Metanephros (tissue), 1 donor: ENCODE data around the gene RWDD1. TPM values are rescaled to one million over a fixed set of nuclear protein-coding genes. Genes with fewer than 3 reads are reported as not detected.

Experiments used
- total RNA-seq: library from RNA; depleted of rRNA; stranded (reverse); fragments of >200 nt; gene quantifications from one replicate; pipeline ENCODE4 v1.2.3, GENCODE V29; 2014

RWDD1 gene
- 16.9 TPM for total RNA-seq

GRCh38 chr6:116570856-116571682 lies at the start of gene RWDD1:
Gene RWDD1 (plus strand): TSS chr6:116571504. CDS start chr6:116571583, 79 bp downstream.

GRCh38 chr6:116545651-116546050 lies 25.7 kb upstream of the RWDD1 start, which contains the start of gene TRAPPC3L:
Gene TRAPPC3L (minus strand): TSS chr6:116545684. CDS start chr6:116545514, 170 bp downstream.

GRCh38 chr6:116553451-116553850 lies 17.9 kb upstream of the RWDD1 start, which contains the start of gene CALHM4:
Gene CALHM4 (plus strand): TSS chr6:116553751. CDS start chr6:116553794, 43 bp downstream.

GRCh38 chr6:116615937-116616736 lies 44.8 kb downstream of the RWDD1 start, which contains the start of gene RSPH4A:
Gene RSPH4A (plus strand): TSS chr6:116616479. CDS start chr6:116616624, 145 bp downstream.

Other genes with a start within 250 kb of the RWDD1 start
- gene DSE, start 200.6 kb upstream of the RWDD1 start, total RNA-seq: 46.9 TPM
- gene CALHM6, start 110.1 kb upstream of the RWDD1 start, total RNA-seq: 4.2 TPM
- gene CALHM5, start 59.9 kb upstream of the RWDD1 start, total RNA-seq: 2.2 TPM
- gene TRAPPC3L, start 25.8 kb upstream of the RWDD1 start, total RNA-seq: 0.06 TPM
- gene CALHM4, start 17.8 kb upstream of the RWDD1 start, total RNA-seq: not detected
- 1.9 TPM for gene RSPH4A, start 45.0 kb downstream of the RWDD1 start, total RNA-seq
- gene ZUP1, start 97.3 kb downstream of the RWDD1 start, total RNA-seq: 12.3 TPM
- gene KPNA5, start 109.7 kb downstream of the RWDD1 start, total RNA-seq: 21.1 TPM
- 13.5 TPM for gene FAM162B, start 194.2 kb downstream of the RWDD1 start, total RNA-seq